GM23248 (cell line): ENCODE data around the gene RAB25. TPM values are rescaled to one million over a fixed set of nuclear protein-coding genes. Genes with fewer than 3 reads are reported as not detected.

Source experiments
- DNase-seq: peaks from one replicate; pipeline ENCODE4 v3.0.0-alpha.2; 2015
- H2AFZ ChIP-seq: fragments of 200-600 bp; sonication (generic); 2 replicates; pipeline ENCODE4 v1.6.1; 2016; ENCODE audit warnings: antibody characterized with exemption
- H3F3A ChIP-seq: fragments of 200-600 bp; sonication (generic); 2 replicates; pipeline ENCODE4 v1.6.1; 2016; ENCODE audit warnings: mild to moderate bottlenecking, antibody characterized with exemption, mixed run types; ENCODE audit not compliant: insufficient read depth
- H3K27ac ChIP-seq: fragments of 200-600 bp; sonication (generic); 2 replicates; pipeline ENCODE4 v1.5.1; 2016; ENCODE audit warnings: mild to moderate bottlenecking
- H3K27me3 ChIP-seq: fragments of 200-600 bp; sonication (generic); replicated peaks from 2 replicates; pipeline ENCODE4 v1.6.1; 2016; ENCODE audit warnings: mild to moderate bottlenecking; ENCODE audit not compliant: insufficient read depth
- H3K36me3 ChIP-seq: fragments of 200-600 bp; sonication (generic); 2 replicates; pipeline ENCODE4 v1.6.1; 2016; ENCODE audit warnings: low read depth, mild to moderate bottlenecking
- H3K4me1 ChIP-seq: fragments of 200-600 bp; sonication (generic); 2 replicates; pipeline ENCODE4 v1.6.1; 2016; ENCODE audit warnings: mild to moderate bottlenecking; ENCODE audit not compliant: insufficient read depth
- H3K4me2 ChIP-seq: fragments of 200-600 bp; sonication (generic); one replicate; pipeline ENCODE4 v1.6.1; 2016; ENCODE audit warnings: mild to moderate bottlenecking; ENCODE audit not compliant: unreplicated experiment
- H3K4me3 ChIP-seq: fragments of 200-600 bp; sonication (generic); 2 replicates; pipeline ENCODE4 v1.5.1; 2016; ENCODE audit warnings: mild to moderate bottlenecking
- H3K79me2 ChIP-seq: fragments of 200-600 bp; sonication (generic); 2 replicates; pipeline ENCODE4 v1.6.1; 2016; ENCODE audit warnings: mild to moderate bottlenecking; ENCODE audit not compliant: insufficient read depth
- H3K9ac ChIP-seq: fragments of 200-600 bp; sonication (generic); 2 replicates; pipeline ENCODE4 v1.6.1; 2016; ENCODE audit warnings: mild to moderate bottlenecking
- H3K9me2 ChIP-seq: fragments of 200-600 bp; sonication (generic); 2 replicates; pipeline ENCODE4 v1.6.1; 2016; ENCODE audit warnings: mixed run types, mild to moderate bottlenecking, moderate library complexity; ENCODE audit not compliant: insufficient read depth
- H3K9me3 ChIP-seq: fragments of 200-600 bp; sonication (generic); one replicate; pipeline ENCODE4 v1.6.1; 2017; ENCODE audit warnings: low read depth
- H4K20me1 ChIP-seq: fragments of 200-600 bp; sonication (generic); 2 replicates; pipeline ENCODE4 v1.6.0; 2016; ENCODE audit not compliant: insufficient read depth
- EZH2 ChIP-seq: fragments of 200-600 bp; sonication (generic); IDR thresholded peaks from 2 replicates; pipeline ENCODE4 v1.6.1; 2018; ENCODE audit warnings: antibody characterized with exemption, mild to moderate bottlenecking; ENCODE audit not compliant: insufficient read depth, poor library complexity, severe bottlenecking
- EZH2phosphoT487 ChIP-seq: fragments of 200-600 bp; sonication (generic); IDR thresholded peaks from 2 replicates; pipeline ENCODE4 v1.6.1; 2018; ENCODE audit warnings: antibody characterized with exemption, moderate library complexity, mild to moderate bottlenecking, low read depth; ENCODE audit not compliant: insufficient read depth
- WGBS, 2 experiments: methylation state at CpG; one replicate each; pipeline ENCODE4 v1.1.6; 2015 to 2017; ENCODE audit warnings: low lambda C conversion rate in 2 of 2, low coverage in 1 of 2; ENCODE audit errors: missing lambda C conversion rate in 2 of 2; 5-methylcytosine and 5-hydroxymethylcytosine counted together
- in situ Hi-C: fragments of 300-500 bp; cut with MboI; formaldehyde crosslinking; loops from 2 replicates; pipeline ENCODE4 v1.15.0; 2020
- polyA plus RNA-seq: library from polyadenylated mRNA; unstranded; fragments of >200 nt; fragmentation: Nextera tagmentation; extraction: Ambion mirVana; gene quantifications from 2 replicates; pipeline ENCODE4 v1.2.1, GENCODE V29; 2016
- total RNA-seq: library from RNA; depleted of rRNA; stranded (reverse); fragments of >200 nt; shearing (Covaris generic); gene quantifications from 2 replicates; pipeline ENCODE4 v1.2.3, GENCODE V29; 2014

The RAB25 gene
- total and polyA plus RNA-seq, 2 experiments from 2014 or later, result not detected

- no peaks in the 10 kb centered on the region for H3K9me3 ChIP-seq
- H3K4me3 ChIP-seq, result no peak overlapping the region
- H3K27ac ChIP-seq, result no peak overlapping the region
- H3K9me2 ChIP-seq, result no peaks in the 10 kb centered on the region
- TF ChIP-seq EZH2, result no peak
- no peak for TF ChIP-seq EZH2phosphoT487
- H3K4me1 ChIP-seq, result no peaks in the 10 kb centered on the region
- WGBS, 2 experiments, result 100% methylated on average over 2 of the region's 2 CpGs
- peak; percentile 14 for DNase-seq
- H2AFZ ChIP-seq, result no peak overlapping the region
- no peak overlapping the region for H3K9ac ChIP-seq
- H3F3A ChIP-seq, result no peaks in the 10 kb centered on the region
- H4K20me1 ChIP-seq, result no peaks in the 10 kb centered on the region
- no peak overlapping the region for H3K4me2 ChIP-seq
- no peaks in the 10 kb centered on the region for H3K36me3 ChIP-seq
- H3K27me3 ChIP-seq, result no peaks in the 10 kb centered on the region
- no peaks in the 10 kb centered on the region for H3K79me2 ChIP-seq
- in situ Hi-C loops, result no loop called here
Observed at GRCh38 chr1:156064615-156065014, 3.7 kb downstream of the RAB25 start.

- Histone ChIP-seq H3K27ac (no peak overlapping the region), H3K4me1 (no peaks in the 10 kb centered on the region), H3F3A (no peaks in the 10 kb centered on the region), H3K79me2 (no peaks in the 10 kb centered on the region), H3K9ac (no peak overlapping the region), H3K4me3 (no peak overlapping the region), H3K4me2 (no peak overlapping the region), H3K36me3 (no peaks in the 10 kb centered on the region), H4K20me1 (no peaks in the 10 kb centered on the region), H3K9me2 (no peaks in the 10 kb centered on the region), H3K9me3 (no peaks in the 10 kb centered on the region), H2AFZ (no peak overlapping the region), H3K27me3 (no peaks in the 10 kb centered on the region)
- TF ChIP-seq EZH2phosphoT487 (no peak), EZH2 (no peak)
- WGBS, 2 experiments, result 94 to 98% methylated on average over 3 of the region's 3 CpGs
- in situ Hi-C loops, result no loop called here
- DNase-seq, result no peak
Observed at GRCh38 chr1:156065212-156065611, 4.3 kb downstream of the RAB25 start.

GRCh38 chr1:156065871-156066270, 4.9 kb downstream of the RAB25 start:
- no peak overlapping the region for H2AFZ ChIP-seq
- TF ChIP-seq EZH2phosphoT487, result no peak
- no peak for TF ChIP-seq EZH2

GRCh38 chr1:156067262-156067661, 6.3 kb downstream of the RAB25 start:
- H3K4me1 ChIP-seq, result no peaks in the 10 kb centered on the region
- no peak overlapping the region for H2AFZ ChIP-seq
- no peaks in the 10 kb centered on the region for H3K9me3 ChIP-seq
- no peaks in the 10 kb centered on the region for H3K79me2 ChIP-seq
- no peaks in the 10 kb centered on the region for H3F3A ChIP-seq
- no peaks in the 10 kb centered on the region for H3K36me3 ChIP-seq
- TF ChIP-seq EZH2, result no peak
- TF ChIP-seq EZH2phosphoT487, result no peak
- no peaks in the 10 kb centered on the region for H4K20me1 ChIP-seq
- no peaks in the 10 kb centered on the region for H3K9me2 ChIP-seq
- no peak overlapping the region for H3K4me2 ChIP-seq
- H3K4me3 ChIP-seq, result no peak overlapping the region
- peak; percentile 18 for DNase-seq
- no peak overlapping the region for H3K27ac ChIP-seq
- H3K27me3 ChIP-seq, result no peaks in the 10 kb centered on the region
- in situ Hi-C loops, result no loop called here
- H3K9ac ChIP-seq, result no peak overlapping the region
- WGBS, 2 experiments, result 39 to 54% methylated on average over 2 of the region's 2 CpGs

More at GRCh38 chr1:156065871-156066270, 4.9 kb downstream of the RAB25 start:
- H3K36me3 ChIP-seq, result no peaks in the 10 kb centered on the region
- no peaks in the 10 kb centered on the region for H3K27me3 ChIP-seq
- no peak overlapping the region for H3K27ac ChIP-seq
- H3K9me3 ChIP-seq, result no peaks in the 10 kb centered on the region
- no peak overlapping the region for H3K4me2 ChIP-seq
- no peaks in the 10 kb centered on the region for H4K20me1 ChIP-seq
- no peaks in the 10 kb centered on the region for H3K4me1 ChIP-seq
- no peaks in the 10 kb centered on the region for H3K79me2 ChIP-seq
- in situ Hi-C loops, result no loop called here
- H3K9me2 ChIP-seq, result no peaks in the 10 kb centered on the region
- H3K9ac ChIP-seq, result no peak overlapping the region
- no peaks in the 10 kb centered on the region for H3F3A ChIP-seq
- DNase-seq, result no peak
- WGBS, 2 experiments, result 74% methylated on average over 16 of the region's 16 CpGs
- no peak overlapping the region for H3K4me3 ChIP-seq
